Erythroblast (primary cell): Measurements from ENCODE around the gene IL20RB.
"Not testable (repeated sequence)": the region's sequence is repeated elsewhere in the genome, so short reads cannot be mapped to it uniquely, and the experiment has no call there.

ENCODE experiments used
- DNase-seq, 2 experiments: peaks; one replicate each; lab custom pipeline; 2025; lab: John Stamatoyannopoulos, UW
- GATA1 ChIP-seq: IDR thresholded peaks from 2 replicates; pipeline ENCODE4 v1.6.1; 2011; ENCODE audit warnings: low read depth, mild to moderate bottlenecking, control low read depth, low read length, moderate library complexity
- POLR2A ChIP-seq: IDR thresholded peaks from 2 replicates; pipeline ENCODE4 v1.6.1; 2011; ENCODE audit warnings: mild to moderate bottlenecking, low read length

IL20RB gene

GRCh38 chr3:136954980-136955780 is 2.6 kb upstream of the IL20RB start:
- TF ChIP-seq GATA1 = no peak
- no peak for TF ChIP-seq POLR2A
- no peak for DNase-seq

GRCh38 chr3:136955813-136956212 is 2.0 kb upstream of the IL20RB start:
- DNase-seq = no peak
- TF ChIP-seq GATA1 = no peak
- TF ChIP-seq POLR2A = no peak

- TF ChIP-seq POLR2A = no peak
- TF ChIP-seq GATA1 = no peak
- DNase-seq = no peak
Measured at GRCh38 chr3:136956971-136957370, 812 bp upstream of the IL20RB start.

DNA sequence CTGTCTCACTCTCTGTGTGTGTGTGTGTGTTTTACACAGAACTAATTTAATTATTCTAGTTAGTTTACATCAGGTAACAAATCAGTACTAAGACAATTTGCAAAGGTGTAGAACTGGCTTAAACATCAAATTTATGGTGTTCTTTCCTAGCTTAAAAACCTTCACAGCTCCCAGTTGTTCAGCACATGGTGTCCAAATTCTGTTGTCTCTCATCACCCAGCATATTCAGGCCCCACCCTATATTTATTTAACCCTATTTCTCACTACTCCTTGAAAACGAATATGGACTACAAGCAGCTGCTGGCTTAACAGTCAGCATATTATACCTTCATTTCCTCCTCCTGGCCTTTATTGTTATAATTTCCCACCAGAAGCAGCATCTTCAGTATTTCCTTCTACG is 1.2 kb downstream of the IL20RB start:
- no peak for DNase-seq
- TF ChIP-seq GATA1 (no peak), POLR2A (no peak)

- DNase-seq = no peak
- TF ChIP-seq GATA1 (no peak), POLR2A (no peak)
Measured at GRCh38 chr3:136959599-136959998, 1.8 kb downstream of the IL20RB start.

DNA sequence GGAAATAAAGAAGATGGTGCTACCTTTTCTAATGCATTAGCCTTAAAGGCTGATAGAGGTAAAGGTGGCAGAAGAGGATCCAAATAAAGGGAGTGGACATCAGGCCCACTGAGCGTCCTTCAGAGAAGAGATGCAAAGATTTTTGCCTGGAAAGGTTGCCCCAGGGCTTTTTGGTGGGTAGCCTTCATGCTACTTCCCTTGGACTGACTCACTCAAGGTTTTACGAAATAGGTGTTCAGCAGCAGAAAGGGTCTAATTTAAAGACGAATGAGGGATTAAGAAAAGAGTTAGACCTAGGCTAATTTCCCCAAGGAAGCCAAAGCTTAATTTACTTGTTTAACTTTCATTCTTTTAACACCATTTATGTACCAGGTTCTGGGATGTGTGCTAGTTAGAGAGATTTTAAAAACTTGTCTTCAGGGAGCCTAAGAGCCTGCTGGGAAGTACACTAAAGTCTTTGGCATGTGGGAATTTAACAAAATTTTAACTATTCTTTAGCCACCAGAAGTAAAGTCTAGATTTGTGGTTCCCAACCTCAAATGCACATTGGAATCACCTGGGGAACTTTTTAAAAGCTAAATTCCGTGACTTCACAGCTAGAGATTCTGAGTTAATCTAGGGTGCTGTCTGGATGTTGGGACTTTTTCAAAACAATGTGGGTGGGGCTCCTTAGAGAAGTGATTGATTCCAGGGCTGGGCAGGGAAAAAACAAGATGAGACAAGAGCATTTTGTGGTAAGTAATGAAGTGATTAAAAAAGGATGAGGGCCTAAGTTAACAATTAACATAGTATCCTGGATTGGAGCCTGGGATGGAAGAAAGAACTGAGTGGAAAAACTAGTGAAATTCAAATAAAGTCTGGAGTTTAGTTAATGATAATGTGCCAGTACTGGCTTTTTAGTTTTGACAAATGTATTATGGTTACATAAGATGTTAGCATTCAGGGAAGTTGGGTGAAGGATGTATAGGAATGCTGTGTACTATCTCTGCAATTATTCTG is 3.4 kb downstream of the IL20RB start:
- TF ChIP-seq POLR2A (no peak), GATA1 (no peak)
- DNase-seq = no peak

DNA sequence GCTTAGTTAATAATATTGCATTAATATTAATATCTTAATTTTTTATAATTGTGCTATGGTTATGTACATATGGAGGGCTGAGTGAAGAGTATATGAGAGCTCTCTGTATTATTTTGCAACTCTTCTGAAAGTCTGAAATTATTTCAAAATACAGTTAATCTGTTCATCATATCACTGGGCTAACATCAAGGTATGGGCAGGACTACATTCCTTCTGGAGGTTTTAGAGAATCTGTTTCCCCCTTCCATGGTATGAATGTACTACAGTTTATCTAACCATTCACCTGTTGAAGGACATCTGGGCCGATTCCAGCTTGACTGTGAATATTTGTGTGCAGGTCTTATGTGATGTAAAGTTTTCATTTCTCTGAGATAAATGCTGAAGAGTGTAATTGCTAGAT is 5.1 kb downstream of the IL20RB start:
- no peak for TF ChIP-seq POLR2A
- TF ChIP-seq GATA1 = no peak
- DNase-seq = no peak

- not testable (repeated sequence) for DNase-seq
Measured at GRCh38 chr3:136969539-136969938, 11.8 kb downstream of the IL20RB start.

- no peak for DNase-seq
- TF ChIP-seq GATA1 = no peak
- no peak for TF ChIP-seq POLR2A
Measured at GRCh38 chr3:136973352-136973751, 15.6 kb downstream of the IL20RB start.

DNA sequence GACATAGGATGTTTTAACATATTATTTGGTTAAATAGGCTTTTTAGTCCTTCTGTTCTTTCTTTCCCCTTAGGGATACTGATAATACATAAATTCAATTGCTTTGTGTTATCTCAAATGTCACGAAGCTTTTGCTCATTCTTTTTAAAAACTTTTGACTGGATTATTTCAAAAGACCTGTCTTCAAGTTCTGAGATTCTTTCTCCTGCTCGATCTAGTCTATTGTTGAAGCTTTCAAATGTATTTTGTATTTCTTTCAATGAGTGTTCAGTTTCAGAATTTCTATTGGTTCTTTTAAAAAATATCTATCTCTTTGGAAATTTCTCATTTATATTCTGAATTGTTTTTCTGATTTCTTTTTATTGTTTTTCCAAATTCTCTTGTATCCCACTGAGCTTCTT is 16.9 kb downstream of the IL20RB start:
- TF ChIP-seq POLR2A (no peak), GATA1 (no peak)
- no peak for DNase-seq

DNA sequence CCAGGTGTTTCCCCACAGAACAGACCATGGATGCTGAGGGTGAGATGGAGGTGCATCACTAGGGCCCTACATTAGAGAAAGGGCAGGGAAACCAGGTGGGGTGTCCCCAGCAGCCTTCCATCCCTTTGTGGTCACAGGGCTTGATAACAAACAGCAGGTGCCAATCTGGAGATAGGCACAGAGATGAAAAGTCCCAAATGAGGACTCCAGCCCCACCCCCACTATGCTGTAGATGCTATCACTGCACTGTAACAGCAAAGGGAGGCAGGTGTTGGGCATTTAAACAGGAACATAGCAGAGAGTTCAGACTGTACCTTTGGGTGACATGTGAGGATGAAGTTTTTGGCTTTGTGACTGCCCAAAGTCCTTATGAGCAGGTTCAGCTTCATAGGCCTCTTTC is 21.4 kb downstream of the IL20RB start:
- TF ChIP-seq POLR2A = no peak
- TF ChIP-seq GATA1 = no peak

DNA sequence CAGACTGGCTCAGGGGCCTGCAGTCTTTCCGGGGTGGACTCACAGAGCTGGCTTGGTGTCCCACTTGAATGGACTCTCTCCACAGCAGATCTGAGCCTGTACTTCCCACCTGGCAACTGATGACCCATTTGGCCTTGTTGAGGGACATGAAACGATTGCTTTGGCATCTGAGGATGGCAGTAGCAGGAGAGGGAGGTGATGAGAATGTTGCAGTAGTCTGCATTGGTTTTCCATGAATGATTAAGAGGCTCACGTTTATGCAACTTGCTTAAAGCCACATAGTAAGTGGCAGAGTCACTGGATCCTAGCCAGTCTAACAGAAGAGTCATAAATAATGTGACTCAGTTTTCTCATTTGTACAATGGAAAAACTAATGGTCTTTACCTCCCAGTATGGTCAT is 21.9 kb downstream of the IL20RB start:
- TF ChIP-seq POLR2A = no peak
- no peak for TF ChIP-seq GATA1
- no peak for DNase-seq

More for the DNA sequence above, 21.4 kb downstream of the IL20RB start:
- no peak for DNase-seq

DNA sequence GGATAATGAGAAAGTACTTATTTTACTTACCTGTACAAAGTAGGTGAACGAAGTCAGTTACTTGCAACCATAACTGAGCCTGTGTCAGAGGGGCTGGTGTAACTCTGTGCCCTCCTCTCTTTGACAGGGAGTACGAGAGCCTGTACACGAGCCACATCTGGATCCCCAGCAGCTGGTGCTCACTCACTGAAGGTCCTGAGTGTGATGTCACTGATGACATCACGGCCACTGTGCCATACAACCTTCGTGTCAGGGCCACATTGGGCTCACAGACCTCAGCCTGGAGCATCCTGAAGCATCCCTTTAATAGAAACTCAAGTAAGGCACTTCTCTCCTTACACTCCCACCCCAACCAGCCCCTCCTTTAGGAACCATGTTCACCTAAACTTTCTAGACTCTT is 24.2 kb downstream of the IL20RB start:
- DNase-seq = no peak
- TF ChIP-seq POLR2A = no peak

DNA sequence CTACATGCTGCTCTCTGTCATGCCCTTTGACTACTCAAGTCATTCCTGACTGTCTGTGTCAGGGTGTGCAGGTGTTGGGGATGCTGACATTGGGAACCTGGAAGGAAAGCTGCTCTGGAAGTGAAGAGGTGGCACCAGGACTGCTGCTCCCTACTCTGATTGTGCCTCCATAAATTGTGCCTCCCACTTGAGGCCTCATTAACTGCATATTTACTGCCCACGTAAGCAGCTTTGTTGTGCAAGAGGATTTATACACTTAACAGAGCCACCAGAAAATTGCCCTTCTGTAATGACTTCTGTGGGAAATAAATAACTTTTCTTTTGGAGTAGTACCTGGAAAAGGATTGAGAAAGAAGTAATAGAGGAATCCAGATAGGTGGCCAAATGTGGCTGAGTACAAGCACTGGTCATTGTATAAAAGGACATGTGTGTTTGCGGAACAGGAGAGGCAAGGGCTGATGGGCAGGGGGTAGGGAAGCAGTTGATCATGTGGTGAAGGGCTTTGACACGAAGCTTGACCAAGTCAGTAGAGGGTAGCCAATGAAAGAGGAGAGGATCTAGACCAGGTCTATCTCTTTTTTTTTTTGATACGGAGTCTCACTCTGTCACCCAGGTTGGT is 24.8 kb downstream of the IL20RB start:
- TF ChIP-seq GATA1 (no peak), POLR2A (no peak)
- DNase-seq = no peak
